Activated CD8-positive, alpha-beta memory T cell treated with anti-CD3 and anti-CD28 coated beads for 1 hour (primary cell): Measurements from ENCODE around the gene SERPING1.

Source experiments
- DNase-seq, 2 donors: peaks; one replicate each; pipeline ENCODE4 v3.0.0-alpha.2; 2020; ENCODE audit warnings: low read depth in 1 of 2; ENCODE audit errors: extremely low read depth in 1 of 2

The SERPING1 gene

DNA sequence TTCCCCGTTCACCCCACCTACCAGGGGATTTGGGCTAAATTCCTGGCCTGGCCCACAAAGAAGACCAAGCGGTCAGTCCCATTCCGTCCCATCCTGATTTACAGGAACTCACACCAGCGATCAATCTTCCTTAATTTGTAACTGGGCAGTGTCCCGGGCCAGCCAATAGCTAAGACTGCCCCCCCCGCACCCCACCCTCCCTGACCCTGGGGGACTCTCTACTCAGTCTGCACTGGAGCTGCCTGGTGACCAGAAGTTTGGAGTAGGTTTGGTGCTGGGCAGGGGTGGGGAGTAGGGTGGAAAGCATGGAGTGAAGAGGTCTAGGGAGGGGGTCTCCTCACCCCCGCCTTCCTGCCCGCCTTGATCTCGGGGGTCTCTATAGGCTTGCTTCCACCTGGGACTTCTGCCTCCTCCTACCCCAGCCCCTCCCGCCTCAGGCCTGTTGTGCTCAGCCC is at the start of gene SERPING1:
SERPING1 (plus strand) TSS at position 225 of the 455 bp plus-strand sequence. CDS start 586 bp downstream, outside the sequence.
- no peak for DNase-seq

- no peak for DNase-seq
Measured at GRCh38 chr11:57547854-57548377, 49.6 kb upstream of the SERPING1 start.

DNA sequence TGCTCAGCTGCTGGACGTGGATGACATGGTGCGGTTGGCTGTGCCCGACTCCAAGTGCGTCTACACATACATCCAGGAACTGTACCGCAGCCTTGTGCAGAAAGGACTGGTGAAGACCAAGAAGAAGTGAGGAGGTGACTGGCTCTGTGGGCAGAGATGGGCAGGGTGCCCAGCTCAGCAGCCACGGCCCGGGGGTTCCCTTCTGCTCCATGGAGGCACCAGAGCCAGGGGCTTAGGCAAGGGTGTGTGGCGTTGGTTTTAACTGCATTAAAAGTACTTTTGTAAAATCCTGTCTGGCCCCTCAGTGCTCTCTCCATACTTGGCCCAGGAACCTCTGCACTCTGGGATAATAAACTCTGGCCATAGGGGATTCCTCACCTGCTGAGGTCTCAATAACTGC is 47.5 kb upstream of the SERPING1 start:
- no peak for DNase-seq

GRCh38 chr11:57551941-57552340 is 45.5 kb upstream of the SERPING1 start:
- DNase-seq, result no peak

- DNase-seq, result no peak
Measured at GRCh38 chr11:57552479-57552878, 45.0 kb upstream of the SERPING1 start.

GRCh38 chr11:57555393-57555792 is 42.1 kb upstream of the SERPING1 start:
- no peak for DNase-seq

DNA sequence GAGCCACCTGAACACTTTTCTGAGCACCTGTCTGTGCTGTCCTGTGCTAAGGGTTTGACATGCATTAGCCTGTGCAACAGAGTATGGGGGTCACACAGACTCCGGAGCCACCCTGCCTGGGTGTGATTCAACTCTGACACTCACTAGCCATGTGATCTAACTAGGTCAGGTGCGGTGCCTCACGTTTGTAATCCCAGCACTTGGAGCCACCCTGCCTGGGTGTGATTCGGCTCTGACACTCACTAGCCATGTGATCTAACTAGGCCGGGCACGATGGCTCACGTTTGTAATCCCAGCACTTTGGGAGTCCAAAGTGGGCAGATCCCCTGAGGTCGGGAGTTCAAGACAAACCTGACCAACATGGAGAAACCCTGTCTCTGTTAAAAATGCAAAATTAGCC is 41.4 kb upstream of the SERPING1 start:
- DNase-seq, result no peak

- DNase-seq, result no peak
Measured at GRCh38 chr11:57560146-57560545, 37.3 kb upstream of the SERPING1 start.

- no peak for DNase-seq
Measured at GRCh38 chr11:57562596-57562995, 34.9 kb upstream of the SERPING1 start.

DNA sequence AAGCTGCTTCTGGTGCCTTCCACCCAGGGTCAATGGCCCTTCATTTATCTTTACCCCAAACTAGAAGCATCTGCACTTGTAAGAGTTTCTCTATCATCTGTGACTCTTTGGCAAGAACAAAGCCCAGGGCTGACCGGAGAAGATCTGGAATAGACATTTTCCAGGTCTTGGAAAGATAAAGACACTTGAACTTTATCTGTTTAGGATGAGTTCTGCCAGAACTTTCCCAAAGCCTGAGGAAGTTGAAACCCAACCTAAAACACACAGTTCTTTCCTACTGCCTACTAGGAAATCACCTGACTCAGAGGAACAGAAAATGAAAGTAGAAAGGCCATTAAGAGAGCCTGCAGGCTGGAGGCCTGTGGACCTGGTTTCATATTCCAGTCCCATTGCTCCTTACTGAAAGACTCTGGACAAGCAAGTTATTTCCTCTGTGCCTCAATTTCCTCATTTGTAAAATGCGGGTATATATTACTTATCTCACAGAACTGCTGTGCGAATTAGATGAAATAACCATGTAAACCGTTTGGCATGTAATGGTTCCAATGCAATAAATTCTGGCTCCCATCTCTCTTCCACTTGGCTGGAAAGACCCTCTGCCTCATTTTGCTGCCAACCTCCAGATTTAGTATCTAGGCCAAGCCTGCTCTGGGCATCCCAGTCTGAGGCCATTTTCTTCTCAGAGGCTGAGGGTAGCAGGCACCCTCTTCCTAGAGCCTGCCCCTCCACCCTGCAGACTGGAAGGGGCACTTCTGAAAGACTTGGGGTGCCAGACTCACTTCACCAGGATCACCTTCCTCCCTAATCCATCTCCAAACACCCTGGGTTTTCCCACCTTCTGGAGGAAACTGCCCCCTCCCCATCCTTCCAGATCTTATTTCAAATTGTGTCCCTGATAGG is 31.2 kb upstream of the SERPING1 start:
- DNase-seq, result no peak

GRCh38 chr11:57566905-57567514 is 30.5 kb upstream of the SERPING1 start:
- no peak for DNase-seq

DNA sequence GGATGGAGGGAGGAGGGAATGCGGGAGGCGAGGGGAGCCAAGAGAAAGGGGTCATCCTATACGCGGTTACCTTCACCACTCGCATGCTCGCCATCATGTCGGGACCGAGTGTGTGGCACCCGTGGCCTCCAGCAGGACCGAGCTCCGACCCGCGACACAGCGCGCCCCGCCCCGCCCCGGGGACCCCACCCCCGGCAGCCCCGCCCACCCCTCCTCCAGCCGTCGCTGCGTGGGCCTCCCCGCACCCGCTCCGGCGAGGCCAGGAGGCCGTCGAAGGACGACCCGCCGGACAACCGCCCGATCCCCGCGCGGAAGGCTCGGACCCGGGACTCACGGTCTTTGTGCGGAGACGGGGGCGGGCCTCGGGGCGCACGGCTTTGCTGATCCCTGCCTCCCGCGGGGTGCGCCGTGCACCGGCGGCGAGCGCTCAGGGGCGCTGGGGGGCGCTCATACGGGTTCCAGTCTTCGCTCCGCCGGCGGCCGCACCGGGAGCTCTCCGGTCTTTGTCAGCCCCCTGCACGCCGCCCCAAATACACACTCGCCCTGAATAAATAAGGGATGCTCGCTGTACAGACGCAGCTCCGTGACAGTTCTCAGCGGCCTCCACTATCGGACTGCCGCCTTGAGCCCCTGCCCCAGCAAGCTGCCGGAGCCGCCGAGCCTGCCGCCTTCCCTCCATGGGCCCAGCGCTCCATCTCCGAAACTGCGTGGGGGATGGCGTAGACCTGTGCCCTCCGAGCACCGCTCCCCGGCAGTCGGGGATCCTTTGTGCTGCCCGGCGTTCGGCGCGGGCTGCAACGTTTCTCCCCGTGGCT is 29.8 kb upstream of the SERPING1 start, which contains the start of gene UBE2L6:
UBE2L6 (minus strand) TSS at position 158 of the 815 bp plus-strand sequence; CDS start at position 97, 61 bp downstream.
- peak; percentile 46 to 74 for DNase-seq

DNA sequence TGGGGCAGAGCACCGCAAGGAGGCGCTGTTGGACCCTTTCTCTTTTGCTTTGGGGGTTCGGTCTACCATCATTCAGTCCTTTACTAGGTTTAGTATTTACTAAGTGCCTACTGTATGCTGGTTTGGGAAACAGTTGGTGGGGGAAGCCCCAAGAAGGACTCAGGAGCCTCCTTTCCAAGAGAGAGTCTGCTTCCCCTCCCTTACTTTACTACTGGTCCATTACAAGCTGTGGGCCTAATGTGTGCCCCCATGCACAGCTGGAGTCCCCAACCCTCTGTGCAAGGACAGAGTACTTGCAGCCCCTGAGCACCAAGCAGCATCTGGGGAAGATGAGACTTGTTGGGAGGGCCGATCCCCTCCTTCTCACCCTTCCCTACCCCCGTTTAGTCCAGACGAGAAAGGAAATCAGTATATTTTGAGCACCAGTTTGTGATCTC is 29.1 kb upstream of the SERPING1 start:
- peak in 1 of 2 donors; percentile 82 for DNase-seq

- DNase-seq, result no peak
Measured at GRCh38 chr11:57571606-57572005, 25.9 kb upstream of the SERPING1 start.

DNA sequence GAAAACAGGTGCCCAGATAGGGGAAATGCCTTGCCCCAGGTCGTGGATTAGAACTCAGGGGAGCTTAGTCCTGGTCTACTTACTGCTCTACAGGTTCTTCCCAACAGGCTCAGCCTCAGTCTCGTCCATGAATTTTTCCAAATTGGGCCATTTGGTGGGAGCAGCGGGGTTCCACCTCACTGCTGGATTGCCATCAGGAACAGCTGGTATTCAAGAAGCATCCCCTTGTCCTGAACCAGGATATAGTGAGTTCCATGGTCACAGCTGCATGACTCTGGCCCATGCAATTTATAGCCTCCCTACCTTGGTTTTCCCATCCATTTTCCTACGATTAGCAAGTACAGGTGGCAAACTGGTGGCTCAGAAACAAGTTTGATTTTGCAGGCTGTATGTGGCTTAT is 23.4 kb upstream of the SERPING1 start:
- DNase-seq, result no peak

- DNase-seq, result no peak
Measured at GRCh38 chr11:57584341-57584740, 13.1 kb upstream of the SERPING1 start.

DNA sequence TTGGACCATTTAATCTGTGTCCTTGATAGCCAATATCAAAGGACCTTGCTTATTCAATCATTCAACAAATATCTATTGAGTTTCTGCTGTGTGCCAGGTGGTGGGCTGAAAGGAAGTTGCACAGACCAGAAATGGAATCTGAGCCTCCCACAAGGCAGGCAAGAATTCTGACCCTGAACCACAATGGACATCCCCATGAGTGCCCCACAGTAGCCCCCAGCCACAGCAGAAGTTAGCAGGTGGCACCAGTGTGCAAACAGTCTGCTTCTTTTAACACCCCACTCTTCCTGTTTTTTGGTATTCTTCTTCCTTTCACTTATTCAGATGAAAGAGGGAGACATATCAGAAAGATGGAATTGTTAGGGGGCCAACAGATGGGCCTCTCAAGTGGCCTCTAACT is 12.2 kb upstream of the SERPING1 start:
- DNase-seq, result no peak

- no peak for DNase-seq
Measured at GRCh38 chr11:57586711-57587245, 10.7 kb upstream of the SERPING1 start.

GRCh38 chr11:57588046-57588710 is 9.3 kb upstream of the SERPING1 start:
- no peak for DNase-seq

GRCh38 chr11:57596266-57596885 is 1.1 kb upstream of the SERPING1 start:
- DNase-seq, result no peak
